GM23248 (cell line): ENCODE measurements around the gene CDH13. TPM values are rescaled to one million over a fixed set of nuclear protein-coding genes. Genes with fewer than 3 reads are reported as not detected.

ENCODE experiments used
- DNase-seq: peaks from one replicate; pipeline ENCODE4 v3.0.0-alpha.2; 2015
- H2AFZ ChIP-seq: fragments of 200-600 bp; sonication (generic); 2 replicates; pipeline ENCODE4 v1.6.1; 2016; ENCODE audit warnings: antibody characterized with exemption
- H3F3A ChIP-seq: fragments of 200-600 bp; sonication (generic); 2 replicates; pipeline ENCODE4 v1.6.1; 2016; ENCODE audit warnings: mild to moderate bottlenecking, antibody characterized with exemption, mixed run types; ENCODE audit not compliant: insufficient read depth
- H3K27ac ChIP-seq: fragments of 200-600 bp; sonication (generic); 2 replicates; pipeline ENCODE4 v1.5.1; 2016; ENCODE audit warnings: mild to moderate bottlenecking
- H3K27me3 ChIP-seq: fragments of 200-600 bp; sonication (generic); replicated peaks from 2 replicates; pipeline ENCODE4 v1.6.1; 2016; ENCODE audit warnings: mild to moderate bottlenecking; ENCODE audit not compliant: insufficient read depth
- H3K36me3 ChIP-seq: fragments of 200-600 bp; sonication (generic); 2 replicates; pipeline ENCODE4 v1.6.1; 2016; ENCODE audit warnings: low read depth, mild to moderate bottlenecking
- H3K4me1 ChIP-seq: fragments of 200-600 bp; sonication (generic); 2 replicates; pipeline ENCODE4 v1.6.1; 2016; ENCODE audit warnings: mild to moderate bottlenecking; ENCODE audit not compliant: insufficient read depth
- H3K4me2 ChIP-seq: fragments of 200-600 bp; sonication (generic); one replicate; pipeline ENCODE4 v1.6.1; 2016; ENCODE audit warnings: mild to moderate bottlenecking; ENCODE audit not compliant: unreplicated experiment
- H3K4me3 ChIP-seq: fragments of 200-600 bp; sonication (generic); 2 replicates; pipeline ENCODE4 v1.5.1; 2016; ENCODE audit warnings: mild to moderate bottlenecking
- H3K79me2 ChIP-seq: fragments of 200-600 bp; sonication (generic); 2 replicates; pipeline ENCODE4 v1.6.1; 2016; ENCODE audit warnings: mild to moderate bottlenecking; ENCODE audit not compliant: insufficient read depth
- H3K9ac ChIP-seq: fragments of 200-600 bp; sonication (generic); 2 replicates; pipeline ENCODE4 v1.6.1; 2016; ENCODE audit warnings: mild to moderate bottlenecking
- H3K9me2 ChIP-seq: fragments of 200-600 bp; sonication (generic); 2 replicates; pipeline ENCODE4 v1.6.1; 2016; ENCODE audit warnings: mixed run types, mild to moderate bottlenecking, moderate library complexity; ENCODE audit not compliant: insufficient read depth
- H3K9me3 ChIP-seq: fragments of 200-600 bp; sonication (generic); one replicate; pipeline ENCODE4 v1.6.1; 2017; ENCODE audit warnings: low read depth
- H4K20me1 ChIP-seq: fragments of 200-600 bp; sonication (generic); 2 replicates; pipeline ENCODE4 v1.6.0; 2016; ENCODE audit not compliant: insufficient read depth
- EZH2 ChIP-seq: fragments of 200-600 bp; sonication (generic); IDR thresholded peaks from 2 replicates; pipeline ENCODE4 v1.6.1; 2018; ENCODE audit warnings: antibody characterized with exemption, mild to moderate bottlenecking; ENCODE audit not compliant: insufficient read depth, poor library complexity, severe bottlenecking
- EZH2phosphoT487 ChIP-seq: fragments of 200-600 bp; sonication (generic); IDR thresholded peaks from 2 replicates; pipeline ENCODE4 v1.6.1; 2018; ENCODE audit warnings: antibody characterized with exemption, moderate library complexity, mild to moderate bottlenecking, low read depth; ENCODE audit not compliant: insufficient read depth
- WGBS, 2 experiments: methylation state at CpG; one replicate each; pipeline ENCODE4 v1.1.6; 2015 to 2017; ENCODE audit warnings: low lambda C conversion rate in 2 of 2, low coverage in 1 of 2; ENCODE audit errors: missing lambda C conversion rate in 2 of 2; 5-methylcytosine and 5-hydroxymethylcytosine counted together
- in situ Hi-C: fragments of 300-500 bp; cut with MboI; formaldehyde crosslinking; loops from 2 replicates; pipeline ENCODE4 v1.15.0; 2020
- polyA plus RNA-seq: library from polyadenylated mRNA; unstranded; fragments of >200 nt; fragmentation: Nextera tagmentation; extraction: Ambion mirVana; gene quantifications from 2 replicates; pipeline ENCODE4 v1.2.1, GENCODE V29; 2016
- total RNA-seq: library from RNA; depleted of rRNA; stranded (reverse); fragments of >200 nt; shearing (Covaris generic); gene quantifications from 2 replicates; pipeline ENCODE4 v1.2.3, GENCODE V29; 2014

Gene CDH13
- total and polyA plus RNA-seq, 2 experiments from 2014 or later: 51.0 to 52.8 TPM

DNA sequence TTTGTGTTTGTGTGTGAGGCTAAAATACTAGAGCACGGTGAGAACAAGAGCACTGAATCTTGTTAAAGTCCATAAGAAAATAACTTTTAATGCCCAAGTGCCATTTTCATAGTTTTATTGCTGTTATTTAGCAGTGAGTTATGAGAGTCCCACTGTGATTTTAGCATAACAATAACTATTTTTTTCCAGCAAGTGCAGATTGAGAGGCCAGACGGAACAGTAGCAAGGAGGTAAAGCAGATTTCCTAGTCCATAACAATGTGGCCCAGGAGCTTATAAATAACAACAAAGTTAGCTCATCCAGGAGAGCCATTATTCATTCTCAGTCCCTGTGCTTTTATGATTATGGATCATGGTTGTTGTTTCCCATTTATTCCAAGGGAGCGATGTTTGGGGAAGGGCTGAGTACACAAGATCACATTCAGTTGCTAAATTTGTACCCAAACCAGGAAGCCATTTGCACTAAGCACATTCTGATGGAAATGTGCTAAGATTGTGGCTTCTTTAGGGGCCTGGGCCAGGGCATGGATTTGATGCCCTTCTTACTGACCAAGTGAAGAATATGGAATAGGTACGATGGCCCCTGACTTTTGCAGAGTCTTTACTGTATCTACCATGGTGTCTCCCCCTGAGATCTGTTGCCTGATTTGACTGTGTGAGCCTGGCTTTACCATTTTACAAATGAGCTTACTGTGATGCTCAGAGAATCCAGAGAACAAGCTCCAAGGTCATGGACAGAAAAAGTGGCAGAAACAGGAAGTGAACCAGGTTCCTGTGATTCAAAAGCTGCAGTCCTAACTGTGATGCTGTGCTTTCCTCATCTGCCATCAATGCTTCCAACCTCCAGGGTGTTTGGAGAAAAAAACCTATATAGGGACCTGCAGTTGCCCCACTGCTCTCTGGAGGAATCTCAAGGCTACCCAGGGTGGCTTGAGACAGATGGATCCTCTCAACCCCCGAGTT lies 976.3 kb downstream of the CDH13 start:
- H3K4me1 ChIP-seq: peaks cover 10% of the 10 kb centered on the region
- no peaks in the 10 kb centered on the region for H4K20me1 ChIP-seq
- H3K27ac ChIP-seq: no peak overlapping the region
- H2AFZ ChIP-seq: no peak overlapping the region
- in situ Hi-C loops: no loop called here
- 94 to 98% methylated on average over 5 of the region's 5 CpGs for WGBS, 2 experiments
- no peak for DNase-seq
- TF ChIP-seq EZH2phosphoT487: no peak
- H3K9ac ChIP-seq: no peak overlapping the region
- no peaks in the 10 kb centered on the region for H3K27me3 ChIP-seq
- no peaks in the 10 kb centered on the region for H3K36me3 ChIP-seq
- H3K9me2 ChIP-seq: no peaks in the 10 kb centered on the region; the same call in 1 of the 2 replicates
- no peak overlapping the region for H3K4me3 ChIP-seq
- no peaks in the 10 kb centered on the region for H3K9me3 ChIP-seq
- no peak overlapping the region for H3K4me2 ChIP-seq
- no peaks in the 10 kb centered on the region for H3K79me2 ChIP-seq
- no peaks in the 10 kb centered on the region for H3F3A ChIP-seq

DNA sequence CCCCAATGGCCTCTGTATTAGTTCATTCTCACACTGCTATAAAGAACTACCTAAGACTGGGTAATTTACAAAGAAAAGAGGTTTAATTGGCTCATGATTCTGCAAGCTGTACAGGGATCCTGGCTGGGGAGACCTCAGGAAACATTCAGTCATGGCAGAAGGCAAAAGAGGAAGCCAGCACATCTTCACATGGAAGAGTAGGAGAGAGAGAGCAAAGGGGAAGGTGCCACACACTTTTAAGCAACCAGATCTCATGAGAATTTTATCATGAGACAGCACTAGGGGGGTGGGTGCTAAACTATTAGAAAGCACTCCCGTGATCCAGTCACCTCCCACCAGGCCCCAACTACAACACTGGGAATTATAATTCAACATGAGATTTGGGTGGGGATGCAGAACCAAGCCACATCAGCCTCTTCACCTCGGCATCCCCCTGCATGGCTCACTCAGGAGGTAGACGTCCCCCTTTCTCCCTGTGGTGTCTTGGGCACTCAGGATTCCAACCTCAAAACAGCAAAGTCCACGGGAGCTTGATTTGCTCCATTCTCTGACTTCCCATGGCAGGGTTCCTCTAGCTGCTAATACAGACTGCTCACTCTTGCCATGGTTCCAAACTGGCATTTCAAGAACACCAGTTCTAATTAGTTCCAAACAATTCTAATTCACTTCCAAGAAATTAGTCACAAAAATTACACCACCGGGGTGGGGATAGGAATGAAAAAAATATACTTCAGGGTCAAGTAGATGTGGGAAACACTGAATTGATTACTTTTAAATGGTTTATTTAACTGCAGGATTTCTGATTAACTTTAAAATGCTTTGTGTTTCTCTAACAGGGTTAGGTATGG lies 977.2 kb downstream of the CDH13 start:
- Histone ChIP-seq H3K36me3 (no peaks in the 10 kb centered on the region), H2AFZ (peak overlapping the region; percentile 35; the same call in 1 of the 2 replicates), H3K9me2 (no peaks in the 10 kb centered on the region; the same call in 1 of the 2 replicates), H3K4me2 (peak overlapping the region; percentile 26), H3K9me3 (no peaks in the 10 kb centered on the region), H3K9ac (no peak overlapping the region), H3K79me2 (no peaks in the 10 kb centered on the region), H4K20me1 (no peaks in the 10 kb centered on the region), H3K27me3 (no peaks in the 10 kb centered on the region), H3F3A (no peaks in the 10 kb centered on the region), H3K4me3 (no peak overlapping the region), H3K4me1 (peaks cover 10% of the 10 kb centered on the region), H3K27ac (no peak overlapping the region)
- in situ Hi-C loops: no loop called here
- TF ChIP-seq EZH2 (no peak), EZH2phosphoT487 (no peak)
- peak; percentile 52 for DNase-seq
- 17 to 25% methylated on average over 5 of the region's 5 CpGs for WGBS, 2 experiments

DNA sequence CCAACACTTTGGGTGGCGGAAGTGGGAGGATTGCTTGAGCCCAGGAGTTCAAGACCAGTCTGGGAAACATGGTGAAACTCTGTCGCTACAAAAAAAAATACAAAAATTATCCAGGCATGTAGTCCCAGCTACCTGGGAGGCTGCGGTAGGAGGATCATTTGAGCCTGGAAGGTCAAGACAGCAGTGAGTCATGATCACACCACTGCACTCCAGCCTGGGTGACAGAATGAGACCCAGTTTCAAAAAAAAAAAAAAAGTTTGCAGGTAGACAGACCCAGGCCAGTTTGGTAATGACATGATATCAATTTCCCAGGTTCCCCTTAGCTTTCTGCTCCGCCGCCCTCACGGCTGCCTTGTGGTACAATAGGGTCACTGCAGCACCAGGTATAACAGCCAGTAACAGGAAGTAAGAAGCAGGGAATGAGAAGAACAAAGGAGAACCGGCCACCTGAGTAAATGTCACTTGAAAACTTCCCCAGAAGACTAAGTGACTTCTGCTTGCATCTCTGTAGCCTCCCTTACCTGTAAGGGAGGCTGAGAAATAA lies 979.8 kb downstream of the CDH13 start:
- no peak overlapping the region for H3K4me3 ChIP-seq
- WGBS, 2 experiments: 95 to 97% methylated on average over 7 of the region's 7 CpGs
- H3K4me2 ChIP-seq: no peak overlapping the region
- peaks cover 10% of the 10 kb centered on the region for H3K4me1 ChIP-seq
- no peaks in the 10 kb centered on the region for H3K79me2 ChIP-seq
- peaks cover 5% of the 10 kb centered on the region for H3K9me2 ChIP-seq
- no peak overlapping the region for H3K9ac ChIP-seq
- H3F3A ChIP-seq: no peaks in the 10 kb centered on the region
- H3K36me3 ChIP-seq: no peaks in the 10 kb centered on the region
- no peak overlapping the region for H3K27ac ChIP-seq
- TF ChIP-seq EZH2: no peak
- no peak for TF ChIP-seq EZH2phosphoT487
- in situ Hi-C loops: no loop called here
- DNase-seq: no peak
- H4K20me1 ChIP-seq: no peaks in the 10 kb centered on the region
- no peaks in the 10 kb centered on the region for H3K9me3 ChIP-seq
- no peak overlapping the region for H2AFZ ChIP-seq
- no peaks in the 10 kb centered on the region for H3K27me3 ChIP-seq

DNA sequence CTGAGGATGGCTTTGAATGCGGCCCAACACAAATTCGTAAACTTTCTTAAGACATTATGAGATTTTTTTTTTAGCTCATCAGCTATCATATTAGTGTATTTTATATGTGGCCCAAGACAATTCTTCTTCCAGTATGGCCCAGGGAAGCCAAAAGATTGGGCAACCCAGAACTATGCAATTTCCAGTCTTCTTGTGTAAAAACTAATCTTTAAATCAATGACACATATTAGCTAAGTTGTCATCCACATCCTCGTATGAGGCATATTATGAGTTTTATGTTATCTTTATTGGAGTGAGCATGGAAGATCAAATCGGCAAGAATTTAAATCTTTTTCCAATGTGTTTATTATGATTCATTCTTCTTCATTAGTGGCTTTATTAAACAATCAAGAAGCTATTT lies 982.4 kb downstream of the CDH13 start:
- peak; percentile 26 for DNase-seq
- 56% methylated on average over 4 of the region's 4 CpGs for WGBS, 2 experiments
- H3K36me3 ChIP-seq: no peaks in the 10 kb centered on the region
- no peaks in the 10 kb centered on the region for H3F3A ChIP-seq
- no peaks in the 10 kb centered on the region for H4K20me1 ChIP-seq
- H3K4me3 ChIP-seq: no peak overlapping the region
- TF ChIP-seq EZH2phosphoT487 (no peak), EZH2 (no peak)
- no peak overlapping the region for H3K4me2 ChIP-seq
- H3K9me2 ChIP-seq: peaks cover 5% of the 10 kb centered on the region; the same call in 1 of the 2 replicates
- H3K9ac ChIP-seq: no peak overlapping the region
- H3K27ac ChIP-seq: no peak overlapping the region
- in situ Hi-C loops: no loop called here
- H3K79me2 ChIP-seq: no peaks in the 10 kb centered on the region
- no peaks in the 10 kb centered on the region for H3K27me3 ChIP-seq
- H3K9me3 ChIP-seq: no peaks in the 10 kb centered on the region
- H3K4me1 ChIP-seq: peaks cover 5% of the 10 kb centered on the region
- no peak overlapping the region for H2AFZ ChIP-seq
